ENCODE measurements around the gene MAP4.

The MAP4 gene

DNA sequence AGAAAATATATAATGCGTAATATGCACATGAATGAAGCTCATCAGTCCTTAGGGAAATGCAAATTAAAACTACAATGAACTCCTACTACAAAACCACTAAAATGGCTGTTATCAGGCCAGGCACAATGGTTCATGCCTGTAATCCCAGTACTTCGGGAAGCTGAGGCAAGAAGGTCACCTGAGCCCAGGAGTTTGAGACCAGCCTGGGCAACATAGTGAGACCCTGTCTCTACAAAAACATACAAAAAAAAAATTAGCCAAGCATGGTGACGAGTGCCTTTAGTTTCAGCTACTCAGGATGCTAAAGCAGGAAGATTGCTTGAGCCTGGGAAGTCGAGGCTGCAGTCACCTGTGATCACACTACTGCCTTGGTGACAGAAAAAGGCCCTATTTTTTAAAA is 85.2 kb downstream of the MAP4 start:
- no peak overlapping the region for H3K4me3 ChIP-seq
- TF ChIP-seq, protein P1, sequence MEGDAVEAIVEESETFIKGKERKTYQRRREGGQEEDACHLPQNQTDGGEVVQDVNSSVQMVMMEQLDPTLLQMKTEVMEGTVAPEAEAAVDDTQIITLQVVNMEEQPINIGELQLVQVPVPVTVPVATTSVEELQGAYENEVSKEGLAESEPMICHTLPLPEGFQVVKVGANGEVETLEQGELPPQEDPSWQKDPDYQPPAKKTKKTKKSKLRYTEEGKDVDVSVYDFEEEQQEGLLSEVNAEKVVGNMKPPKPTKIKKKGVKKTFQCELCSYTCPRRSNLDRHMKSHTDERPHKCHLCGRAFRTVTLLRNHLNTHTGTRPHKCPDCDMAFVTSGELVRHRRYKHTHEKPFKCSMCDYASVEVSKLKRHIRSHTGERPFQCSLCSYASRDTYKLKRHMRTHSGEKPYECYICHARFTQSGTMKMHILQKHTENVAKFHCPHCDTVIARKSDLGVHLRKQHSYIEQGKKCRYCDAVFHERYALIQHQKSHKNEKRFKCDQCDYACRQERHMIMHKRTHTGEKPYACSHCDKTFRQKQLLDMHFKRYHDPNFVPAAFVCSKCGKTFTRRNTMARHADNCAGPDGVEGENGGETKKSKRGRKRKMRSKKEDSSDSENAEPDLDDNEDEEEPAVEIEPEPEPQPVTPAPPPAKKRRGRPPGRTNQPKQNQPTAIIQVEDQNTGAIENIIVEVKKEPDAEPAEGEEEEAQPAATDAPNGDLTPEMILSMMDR (IDR thresholded peaks at IDR 0.05), result no peak
- no peak for DNase-seq (ENCODE audit: low spot score)
- no peak overlapping the region for H3K27ac ChIP-seq

DNA sequence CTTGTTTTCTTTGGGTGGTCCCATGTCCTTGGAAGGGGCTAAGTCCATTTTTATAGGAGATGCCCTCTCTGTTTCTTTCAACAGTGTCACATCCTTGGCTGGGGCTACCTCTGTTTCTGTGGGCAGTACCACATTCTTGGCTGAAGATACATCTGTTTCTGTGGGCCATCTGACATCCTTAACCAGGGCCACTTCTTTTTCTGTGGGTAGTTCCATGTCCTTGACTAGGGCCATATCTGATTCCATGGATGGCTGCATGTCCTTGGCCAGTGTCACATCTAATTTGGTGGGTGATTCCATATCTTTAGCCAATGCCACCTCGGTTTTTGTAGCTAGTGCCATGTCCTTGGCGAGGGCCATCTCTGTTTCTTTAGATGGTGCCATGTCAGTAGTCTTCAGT is 99.5 kb downstream of the MAP4 start:
- H3K27ac ChIP-seq, result no peak overlapping the region
- H3K4me3 ChIP-seq, result no peak overlapping the region
- TF ChIP-seq, protein P1 (IDR thresholded peaks at IDR 0.05), result no peak
- DNase-seq (ENCODE audit: low spot score), result no peak

DNA sequence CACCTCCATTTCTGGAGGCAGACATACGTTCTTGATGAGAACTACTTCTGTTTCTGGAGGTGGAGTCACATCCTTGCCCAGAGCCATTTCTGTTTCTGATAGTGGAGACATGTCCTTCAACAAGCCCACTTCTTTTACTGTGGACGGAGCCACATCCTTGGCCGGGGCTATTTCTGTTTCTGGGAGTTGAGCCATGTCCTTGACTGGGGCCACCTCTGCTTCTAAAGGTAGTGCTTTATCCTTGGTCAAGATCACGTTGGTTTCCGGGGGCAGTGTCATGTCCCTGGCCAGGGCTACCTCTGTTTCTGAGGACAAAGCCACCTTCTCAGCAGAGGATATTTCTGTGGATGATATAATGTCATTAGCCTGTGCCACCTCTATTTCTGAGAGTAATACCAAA is 100.0 kb downstream of the MAP4 start:
- TF ChIP-seq, protein P1 (IDR thresholded peaks at IDR 0.05), result no peak
- no peak for DNase-seq (ENCODE audit: low spot score)
- Histone ChIP-seq H3K4me3 (no peak overlapping the region), H3K27ac (no peak overlapping the region)

DNA sequence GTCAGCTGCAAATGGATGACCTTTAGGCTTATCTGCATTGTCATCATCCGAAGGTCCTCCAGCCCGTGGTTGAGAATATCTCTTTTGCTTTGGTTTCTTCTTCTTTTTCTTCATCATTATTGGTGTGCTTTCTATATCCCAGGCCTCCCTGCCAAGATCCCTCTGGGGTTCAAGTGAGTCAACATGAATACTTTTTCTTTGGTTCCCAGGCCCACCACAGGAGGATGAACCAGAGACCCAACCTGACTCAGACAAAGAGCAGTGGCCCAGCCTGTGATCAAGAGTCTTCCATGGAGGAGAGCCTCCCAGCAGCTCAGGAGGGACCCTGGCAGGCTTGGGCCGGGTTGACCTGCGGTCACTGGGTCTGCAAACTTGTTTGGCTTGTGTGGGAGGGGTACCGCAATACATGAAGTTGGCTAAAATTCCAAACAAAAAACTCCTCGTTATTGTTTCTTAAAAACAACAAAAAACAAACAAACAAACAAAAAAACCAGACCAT is 104.2 kb downstream of the MAP4 start:
- no peak for DNase-seq (ENCODE audit: low spot score)
- TF ChIP-seq, protein P1 (IDR thresholded peaks at IDR 0.05), result no peak
- no peak overlapping the region for H3K27ac ChIP-seq
- H3K4me3 ChIP-seq, result no peak overlapping the region

DNA sequence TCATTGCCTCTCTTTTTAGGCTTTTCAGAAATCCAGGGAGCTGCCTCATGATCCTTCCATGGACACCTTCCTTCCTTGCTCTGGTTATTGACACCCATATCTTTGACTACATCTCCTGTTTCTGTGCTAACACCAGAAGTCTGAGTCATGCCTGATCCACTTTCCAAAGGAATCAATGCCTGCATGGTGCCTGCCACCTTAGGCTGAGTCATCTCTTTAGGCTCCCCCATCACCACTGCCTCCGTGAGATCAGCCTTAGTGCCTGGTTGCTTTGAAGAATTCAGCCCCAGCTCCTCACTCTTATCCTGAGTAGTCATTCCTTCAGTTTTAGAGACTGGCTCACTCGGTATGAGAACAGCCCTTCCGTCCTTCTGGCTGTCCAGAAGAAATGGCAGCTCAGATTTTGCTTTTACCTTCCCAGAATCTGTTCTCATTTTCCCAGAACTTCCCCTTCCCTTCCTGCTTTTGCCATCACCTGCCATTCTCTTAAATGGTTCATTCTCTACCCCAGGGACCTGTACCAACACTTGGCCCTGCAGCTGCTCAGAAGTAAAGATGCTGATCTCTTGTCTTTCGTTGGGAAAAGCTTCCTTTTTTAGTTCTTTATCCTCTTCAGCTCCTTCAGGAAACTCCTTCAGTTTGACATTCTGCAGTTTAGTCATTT is 105.3 kb downstream of the MAP4 start:
- no peak for DNase-seq (ENCODE audit: low spot score)
- Histone ChIP-seq H3K4me3 (no peak overlapping the region), H3K27ac (no peak overlapping the region)
- TF ChIP-seq, protein P1 (IDR thresholded peaks at IDR 0.05), result no peak

DNA sequence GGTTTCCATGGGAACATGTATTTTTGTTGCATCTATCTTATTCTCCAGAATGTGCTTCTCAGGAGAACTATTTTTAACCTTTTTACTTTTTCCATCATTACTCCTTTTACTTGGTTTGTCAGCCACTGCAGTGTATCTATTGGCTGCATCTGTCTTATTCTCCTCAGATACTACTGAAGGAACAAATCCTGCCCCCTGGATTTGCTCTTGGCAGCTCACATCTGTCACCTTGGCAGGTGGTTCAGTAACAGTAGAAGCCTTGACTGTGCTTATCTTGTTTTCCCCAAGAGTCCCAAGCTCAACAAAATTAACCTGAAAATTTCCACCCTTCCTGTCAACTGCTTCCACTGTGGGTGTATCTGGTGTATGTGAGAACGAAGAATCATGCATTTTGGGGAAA is 106.0 kb downstream of the MAP4 start:
- DNase-seq (ENCODE audit: low spot score), result no peak
- Histone ChIP-seq H3K4me3 (no peak overlapping the region), H3K27ac (no peak overlapping the region)
- TF ChIP-seq, protein P1 (IDR thresholded peaks at IDR 0.05), result no peak

DNA sequence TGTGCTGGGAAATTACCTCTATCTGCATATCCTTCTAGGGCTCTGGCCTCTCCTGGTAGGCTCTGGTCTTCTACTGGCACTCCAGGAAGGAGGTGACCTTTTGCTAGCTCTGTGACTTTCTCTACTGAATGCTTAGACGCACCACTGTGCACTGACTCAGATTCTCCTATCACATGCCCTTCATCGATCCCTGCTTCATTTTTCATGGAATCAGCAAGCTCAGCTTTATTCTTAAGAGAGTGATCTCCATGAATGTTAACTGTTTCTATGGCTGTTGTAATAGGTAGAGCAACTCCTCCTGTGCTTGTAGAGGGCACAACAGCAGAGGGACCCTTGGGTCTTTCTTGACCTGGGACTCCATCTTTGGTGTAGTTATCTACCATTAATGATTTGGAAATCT is 106.6 kb downstream of the MAP4 start:
- TF ChIP-seq, protein P1 (IDR thresholded peaks at IDR 0.05), result no peak
- Histone ChIP-seq H3K4me3 (no peak overlapping the region), H3K27ac (no peak overlapping the region)
- DNase-seq (ENCODE audit: low spot score), result no peak
